Measurements from ENCODE around the gene LPP. TPM values are rescaled to one million over a fixed set of nuclear protein-coding genes. Genes with fewer than 3 reads are reported as not detected.

LPP gene
- total RNA-seq, 4 donors from 2014 or later = 45.9 to 81.1 (median 63.0) TPM

DNA sequence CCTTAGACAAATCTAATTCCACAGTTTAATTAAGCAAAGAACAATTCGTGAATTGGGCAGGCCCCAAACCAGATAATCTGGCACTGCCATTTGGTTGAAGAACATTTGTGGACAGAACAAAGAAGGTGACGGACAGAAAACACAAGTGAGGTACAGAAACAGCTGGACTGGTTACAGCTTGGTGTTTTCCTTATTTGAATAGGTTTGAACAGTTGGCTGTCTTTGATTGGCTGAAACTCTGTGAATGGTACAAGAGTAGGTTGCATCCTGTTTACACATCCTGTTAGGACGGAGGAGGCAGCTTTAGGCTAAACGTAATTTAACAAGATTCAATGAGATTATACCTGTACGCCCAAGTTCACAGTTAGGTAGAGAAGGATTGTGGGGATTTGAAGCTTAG is 114.4 kb downstream of the LPP start:
- no peak for DNase-seq (ENCODE audit: low spot score in 2 of 2)
- TF ChIP-seq, protein P1, sequence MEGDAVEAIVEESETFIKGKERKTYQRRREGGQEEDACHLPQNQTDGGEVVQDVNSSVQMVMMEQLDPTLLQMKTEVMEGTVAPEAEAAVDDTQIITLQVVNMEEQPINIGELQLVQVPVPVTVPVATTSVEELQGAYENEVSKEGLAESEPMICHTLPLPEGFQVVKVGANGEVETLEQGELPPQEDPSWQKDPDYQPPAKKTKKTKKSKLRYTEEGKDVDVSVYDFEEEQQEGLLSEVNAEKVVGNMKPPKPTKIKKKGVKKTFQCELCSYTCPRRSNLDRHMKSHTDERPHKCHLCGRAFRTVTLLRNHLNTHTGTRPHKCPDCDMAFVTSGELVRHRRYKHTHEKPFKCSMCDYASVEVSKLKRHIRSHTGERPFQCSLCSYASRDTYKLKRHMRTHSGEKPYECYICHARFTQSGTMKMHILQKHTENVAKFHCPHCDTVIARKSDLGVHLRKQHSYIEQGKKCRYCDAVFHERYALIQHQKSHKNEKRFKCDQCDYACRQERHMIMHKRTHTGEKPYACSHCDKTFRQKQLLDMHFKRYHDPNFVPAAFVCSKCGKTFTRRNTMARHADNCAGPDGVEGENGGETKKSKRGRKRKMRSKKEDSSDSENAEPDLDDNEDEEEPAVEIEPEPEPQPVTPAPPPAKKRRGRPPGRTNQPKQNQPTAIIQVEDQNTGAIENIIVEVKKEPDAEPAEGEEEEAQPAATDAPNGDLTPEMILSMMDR (IDR thresholded peaks at IDR 0.05) = no peak
- TF ChIP-seq POLR2A (IDR thresholded peaks at IDR 0.05) = no peak
- 89 to 90% methylated on average over 5 of the region's 5 CpGs for WGBS, 2 donors
- intact Hi-C loops (cut with DNase I; ENCODE audit: low total_unique reads) = no loop called here
- H3K4me3 ChIP-seq (ENCODE audit: low read depth, poor library complexity, severe bottlenecking) = no peak overlapping the region

DNA sequence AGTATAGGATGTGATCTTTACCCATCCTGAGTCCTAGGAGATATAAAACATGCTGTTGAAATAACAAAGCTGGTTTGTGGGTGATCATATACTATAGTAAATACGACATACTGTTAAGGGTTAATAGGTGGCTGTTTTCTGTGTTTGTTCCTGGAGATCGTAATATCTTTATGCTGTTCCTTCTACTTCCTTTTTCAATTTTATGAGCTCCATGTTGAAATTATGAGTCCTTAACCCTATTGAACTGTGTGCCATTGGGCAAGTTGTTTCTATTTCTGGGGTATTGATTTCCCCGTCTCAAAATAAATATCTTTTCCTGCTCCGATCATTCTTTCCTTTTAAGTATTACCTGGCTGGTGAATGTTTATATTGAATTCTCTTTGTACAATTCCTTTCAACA is 115.1 kb downstream of the LPP start:
- intact Hi-C loops (cut with DNase I; ENCODE audit: low total_unique reads) = no loop called here
- TF ChIP-seq, protein P1 (IDR thresholded peaks at IDR 0.05) = no peak
- no peak for TF ChIP-seq POLR2A (IDR thresholded peaks at IDR 0.05)
- DNase-seq (ENCODE audit: low spot score in 2 of 2) = no peak
- 82 to 86% methylated on average over 4 of the region's 4 CpGs for WGBS, 2 donors
- no peak overlapping the region for H3K4me3 ChIP-seq (ENCODE audit: low read depth, poor library complexity, severe bottlenecking)

DNA sequence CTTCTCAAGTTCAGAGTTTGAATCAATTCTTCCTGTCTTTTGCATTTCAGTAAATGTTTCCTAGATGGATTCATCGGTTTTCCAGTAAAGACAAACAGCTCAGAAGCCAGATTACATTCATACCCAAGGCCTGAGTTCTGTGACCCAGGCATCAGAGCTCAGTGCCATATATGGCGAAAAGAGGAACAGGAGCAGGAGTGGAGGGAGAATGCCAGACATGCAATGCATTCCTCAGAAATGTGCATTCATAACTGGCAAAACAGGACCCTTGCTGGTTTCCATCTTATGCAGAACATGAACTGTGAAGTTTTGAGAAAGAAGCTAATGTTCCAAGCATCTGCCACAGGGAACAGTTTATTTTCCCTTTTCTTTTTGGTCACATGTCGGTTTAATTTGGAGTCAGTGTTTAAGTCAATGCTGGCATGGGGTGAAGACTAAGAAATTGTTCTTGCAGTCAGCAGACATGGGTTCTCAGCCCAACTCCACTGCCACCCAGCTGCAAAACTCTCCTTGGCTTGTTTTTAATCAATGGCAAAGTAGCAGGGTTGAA is 116.5 kb downstream of the LPP start:
- H3K4me3 ChIP-seq (ENCODE audit: low read depth, poor library complexity, severe bottlenecking) = no peak overlapping the region
- TF ChIP-seq POLR2A (IDR thresholded peaks at IDR 0.05) = no peak
- TF ChIP-seq, protein P1 (IDR thresholded peaks at IDR 0.05) = no peak
- intact Hi-C loops (cut with DNase I; ENCODE audit: low total_unique reads) = no loop called here
- WGBS, 2 donors = 33 to 41% methylated on average over 3 of the region's 3 CpGs
- DNase-seq (ENCODE audit: low spot score in 2 of 2) = peak in 1 of 2 donors; percentile 50

DNA sequence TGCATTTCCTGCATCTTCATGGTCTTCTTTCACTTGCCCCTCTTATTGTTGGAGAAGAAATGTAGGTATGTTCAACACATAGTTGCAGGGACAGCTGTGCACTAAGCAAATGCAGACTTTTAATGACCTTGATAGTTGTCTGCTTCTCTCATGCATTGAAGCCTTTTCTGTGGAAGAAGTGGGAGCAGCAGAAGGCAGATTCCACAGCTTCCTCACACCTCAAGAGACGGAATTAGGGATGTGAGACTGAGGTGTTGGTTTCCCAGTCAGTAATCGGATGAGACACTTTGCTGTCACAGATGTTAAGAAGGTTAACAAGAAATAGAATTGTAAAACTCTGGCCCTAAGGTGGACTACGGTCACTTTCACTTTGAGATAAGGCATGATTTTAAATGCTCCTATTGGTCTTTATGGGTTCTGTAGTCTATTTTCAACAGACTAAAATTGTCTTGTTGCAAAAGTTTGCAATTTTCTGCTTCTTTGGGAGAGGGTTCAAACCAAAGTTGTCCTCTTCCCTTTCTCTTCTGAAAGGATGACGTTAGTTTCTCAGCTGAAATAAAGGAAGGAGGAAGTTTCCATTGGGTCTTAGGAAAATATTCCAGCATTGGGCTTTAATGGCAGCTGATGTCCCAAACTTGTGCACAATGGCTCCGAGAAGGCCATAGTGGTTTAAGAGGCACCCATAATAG is 117.4 kb downstream of the LPP start:
- H3K4me3 ChIP-seq (ENCODE audit: low read depth, poor library complexity, severe bottlenecking) = no peak overlapping the region
- TF ChIP-seq, protein P1 (IDR thresholded peaks at IDR 0.05) = no peak
- TF ChIP-seq POLR2A (IDR thresholded peaks at IDR 0.05) = no peak
- DNase-seq (ENCODE audit: low spot score in 2 of 2) = no peak
- intact Hi-C loops (cut with DNase I; ENCODE audit: low total_unique reads) = no loop called here
- 81 to 84% methylated on average over 5 of the region's 5 CpGs for WGBS, 2 donors

DNA sequence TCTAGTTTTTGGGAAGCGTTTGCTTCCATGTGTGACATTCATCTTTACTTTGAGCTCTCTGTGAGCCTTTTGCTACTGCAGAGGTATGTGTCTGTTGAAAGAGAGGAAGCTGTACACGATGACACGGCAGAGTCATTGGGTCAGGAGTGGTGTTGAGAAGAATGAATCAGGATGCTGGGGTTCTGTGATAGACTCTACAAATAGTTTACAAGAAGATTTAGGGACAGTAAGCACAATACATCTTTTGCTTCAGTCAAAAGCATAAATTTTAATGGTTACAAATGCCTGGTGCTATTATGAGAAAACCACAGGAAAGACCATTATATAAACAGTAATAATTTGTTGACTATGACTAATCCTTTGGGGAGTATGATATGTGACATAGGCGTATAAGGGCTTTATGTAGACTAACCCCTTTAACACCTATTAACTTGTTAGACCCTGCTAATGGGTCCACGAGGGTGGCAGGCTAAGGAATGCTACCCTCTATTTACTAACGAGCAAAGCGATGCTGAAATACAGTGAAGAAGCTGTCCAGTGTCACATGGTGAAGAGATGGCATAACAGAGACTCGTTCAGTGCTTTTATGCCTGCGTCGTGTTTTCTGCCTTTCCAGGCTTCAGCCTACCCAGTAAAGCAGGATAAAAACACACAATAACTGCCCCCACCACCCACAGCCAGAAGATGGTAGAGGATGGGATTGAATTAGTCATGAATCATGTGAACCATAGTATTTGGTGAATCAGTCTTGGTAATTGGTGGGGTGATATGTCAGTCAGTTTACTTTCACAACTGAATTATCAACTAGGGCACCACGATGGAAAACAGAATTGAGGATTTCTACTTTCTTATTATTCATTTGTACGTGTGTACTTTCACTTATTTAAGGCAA is 118.8 kb downstream of the LPP start:
- no peak for DNase-seq (ENCODE audit: low spot score in 2 of 2)
- no peak overlapping the region for H3K4me3 ChIP-seq (ENCODE audit: low read depth, poor library complexity, severe bottlenecking)
- TF ChIP-seq, protein P1 (IDR thresholded peaks at IDR 0.05) = no peak
- no peak for TF ChIP-seq POLR2A (IDR thresholded peaks at IDR 0.05)
- WGBS, 2 donors = 89% methylated on average over 12 of the region's 12 CpGs
- intact Hi-C loops (cut with DNase I; ENCODE audit: low total_unique reads) = no loop called here
